Endothelial cell (in vitro differentiated cells): ENCODE results near the gene IGF2BP1. TPM values are rescaled to one million over a fixed set of nuclear protein-coding genes. Genes with fewer than 3 reads are reported as not detected.
"Not testable (repeated sequence)": the region's sequence is repeated elsewhere in the genome, so short reads cannot be mapped to it uniquely, and the experiment has no call there.

Experiments
- DNase-seq: peaks from one replicate; pipeline ENCODE4 v3.0.0; 2021; ENCODE audit warnings: low spot score
- H3K27ac Mint-ChIP-seq: one replicate; pipeline ENCODE4 v1.8.0; 2021; ENCODE audit warnings: mixed read lengths, inconsistent platforms; ENCODE audit not compliant: unreplicated experiment
- H3K27me3 Mint-ChIP-seq: one replicate; pipeline ENCODE4 v1.8.0; 2021; ENCODE audit warnings: mild to moderate bottlenecking, moderate library complexity, mixed read lengths, inconsistent platforms; ENCODE audit not compliant: unreplicated experiment
- H3K36me3 Mint-ChIP-seq: one replicate; pipeline ENCODE4 v1.8.0; 2021; ENCODE audit warnings: mild to moderate bottlenecking, low read depth, mixed read lengths, inconsistent platforms; ENCODE audit not compliant: unreplicated experiment
- H3K4me1 Mint-ChIP-seq: one replicate; pipeline ENCODE4 v1.8.0; 2021; ENCODE audit warnings: mild to moderate bottlenecking, mixed read lengths, inconsistent platforms; ENCODE audit not compliant: unreplicated experiment
- H3K4me3 Mint-ChIP-seq: one replicate; pipeline ENCODE4 v1.8.0; 2021; ENCODE audit warnings: mild to moderate bottlenecking, mixed read lengths, inconsistent platforms; ENCODE audit not compliant: unreplicated experiment
- H3K9me3 Mint-ChIP-seq: one replicate; pipeline ENCODE4 v1.8.0; 2021; ENCODE audit warnings: mixed read lengths, inconsistent platforms; ENCODE audit not compliant: unreplicated experiment
- CTCF ChIP-seq: fragments of 200-600 bp; sonication (generic); IDR thresholded peaks from one replicate; pipeline ENCODE4 v1.5.0; 2021; ENCODE audit warnings: antibody characterized with exemption; ENCODE audit not compliant: unreplicated experiment
- total RNA-seq: library from RNA; stranded (reverse); fragmentation: NEBNext Ultra II Directional; extraction: Animal tissue kit (Norgen Biotek cat#: 25700); gene quantifications from one replicate; pipeline ENCODE4 v1.2.1, GENCODE V29; 2021; ENCODE audit not compliant: unreplicated experiment

IGF2BP1 gene
- total RNA-seq, 1 donor from 2014 or later = 298 TPM

GRCh38 chr17:49078248-49078647, 81.1 kb downstream of the IGF2BP1 start:
- H3K4me1 Mint-ChIP-seq = peaks cover 8% of the 10 kb centered on the region
- H3K27ac Mint-ChIP-seq = no peak overlapping the region
- H3K9me3 Mint-ChIP-seq = no peaks in the 10 kb centered on the region
- no peak overlapping the region for H3K4me3 Mint-ChIP-seq
- H3K27me3 Mint-ChIP-seq = peaks cover 3% of the 10 kb centered on the region
- DNase-seq = no peak
- TF ChIP-seq CTCF = no peak
- H3K36me3 Mint-ChIP-seq = no peaks in the 10 kb centered on the region

GRCh38 chr17:49079840-49080663, 82.9 kb downstream of the IGF2BP1 start:
- DNase-seq = no peak
- TF ChIP-seq CTCF = no peak
- H3K4me1 Mint-ChIP-seq = peaks cover 8% of the 10 kb centered on the region
- peaks cover 3% of the 10 kb centered on the region for H3K27me3 Mint-ChIP-seq
- H3K4me3 Mint-ChIP-seq = no peak overlapping the region
- H3K27ac Mint-ChIP-seq = no peak overlapping the region
- no peaks in the 10 kb centered on the region for H3K9me3 Mint-ChIP-seq
- H3K36me3 Mint-ChIP-seq = no peaks in the 10 kb centered on the region

- Mint-ChIP-seq H3K9me3 (no peaks in the 10 kb centered on the region), H3K4me3 (no peak overlapping the region), H3K4me1 (peaks cover 11% of the 10 kb centered on the region), H3K36me3 (peaks cover 4% of the 10 kb centered on the region), H3K27ac (no peak overlapping the region), H3K27me3 (peaks cover 3% of the 10 kb centered on the region)
- no peak for TF ChIP-seq CTCF
- DNase-seq = no peak
These were observed 85.0 kb downstream of the IGF2BP1 start for GRCh38 chr17:49082231-49082630.

- not testable (repeated sequence) for H3K27me3 Mint-ChIP-seq, H3K4me1 Mint-ChIP-seq, DNase-seq, H3K9me3 Mint-ChIP-seq, H3K4me3 Mint-ChIP-seq, H3K36me3 Mint-ChIP-seq, H3K27ac Mint-ChIP-seq
These were observed 87.9 kb downstream of the IGF2BP1 start for GRCh38 chr17:49085046-49085445.

- TF ChIP-seq CTCF = no peak
- H3K4me3 Mint-ChIP-seq = no peak overlapping the region
- H3K27ac Mint-ChIP-seq = no peak overlapping the region
- no peak for DNase-seq
- H3K4me1 Mint-ChIP-seq = peaks cover 3% of the 10 kb centered on the region
- no peaks in the 10 kb centered on the region for H3K9me3 Mint-ChIP-seq
- peaks cover 3% of the 10 kb centered on the region for H3K27me3 Mint-ChIP-seq
- H3K36me3 Mint-ChIP-seq = peaks cover 4% of the 10 kb centered on the region
These were observed 88.6 kb downstream of the IGF2BP1 start for GRCh38 chr17:49085565-49086315.
